NCI-H1436 (cell line): ENCODE data around the gene RHBDF1.
"Not testable (repeated sequence)": the region's sequence is repeated elsewhere in the genome, so short reads cannot be mapped to it uniquely, and the experiment has no call there.

Experiments used
- DNase-seq: peaks from one replicate; lab custom pipeline; 2025; lab: John Stamatoyannopoulos, UW

The RHBDF1 gene

GRCh38 chr16:58491-59439, 13.7 kb downstream of the RHBDF1 start:
- no peak for DNase-seq

- DNase-seq = no peak
Measured at GRCh38 chr16:57711-58110, 14.7 kb downstream of the RHBDF1 start.

GRCh38 chr16:56231-56927, 16.1 kb downstream of the RHBDF1 start:
- DNase-seq = no peak

GRCh38 chr16:55571-56136, 16.8 kb downstream of the RHBDF1 start:
- DNase-seq = no peak

- DNase-seq = no peak
Measured at GRCh38 chr16:54237-54581, 18.2 kb downstream of the RHBDF1 start.

- DNase-seq = peak; percentile 93
Measured at GRCh38 chr16:53346-54236, 18.8 kb downstream of the RHBDF1 start, which contains the start of the genes POLR3K and SNRNP25. TSS of gene POLR3K (minus strand) at chr16:53608. CDS start at chr16:53586, 22 bp downstream. TSS of gene SNRNP25 (plus strand) at chr16:53828. CDS start at chr16:54017, 189 bp downstream.

GRCh38 chr16:50769-51591, 21.5 kb downstream of the RHBDF1 start:
- DNase-seq = no peak

GRCh38 chr16:47234-47633, 25.2 kb downstream of the RHBDF1 start:
- DNase-seq = no peak

GRCh38 chr16:46510-46909, 25.9 kb downstream of the RHBDF1 start:
- not testable (repeated sequence) for DNase-seq

- DNase-seq = no peak
Measured at GRCh38 chr16:45454-45853, 27.0 kb downstream of the RHBDF1 start.

- no peak for DNase-seq
Measured at GRCh38 chr16:44655-45054, 27.8 kb downstream of the RHBDF1 start.

GRCh38 chr16:43294-43693, 29.1 kb downstream of the RHBDF1 start:
- no peak for DNase-seq

GRCh38 chr16:42691-43090, 29.7 kb downstream of the RHBDF1 start:
- DNase-seq = no peak

GRCh38 chr16:42069-42457, 30.4 kb downstream of the RHBDF1 start:
- DNase-seq = no peak

- no peak for DNase-seq
Measured at GRCh38 chr16:41439-42068, 30.9 kb downstream of the RHBDF1 start.

- DNase-seq = no peak
Measured at GRCh38 chr16:38941-39892, 33.2 kb downstream of the RHBDF1 start.

- not testable (repeated sequence) for DNase-seq
Measured at GRCh38 chr16:38206-38605, 34.2 kb downstream of the RHBDF1 start.

GRCh38 chr16:37511-37910, 34.9 kb downstream of the RHBDF1 start:
- no peak for DNase-seq

- DNase-seq = no peak
Measured at GRCh38 chr16:36336-36984, 36.0 kb downstream of the RHBDF1 start.
